Measurements from ENCODE around the gene ORC5.

The ORC5 gene

DNA sequence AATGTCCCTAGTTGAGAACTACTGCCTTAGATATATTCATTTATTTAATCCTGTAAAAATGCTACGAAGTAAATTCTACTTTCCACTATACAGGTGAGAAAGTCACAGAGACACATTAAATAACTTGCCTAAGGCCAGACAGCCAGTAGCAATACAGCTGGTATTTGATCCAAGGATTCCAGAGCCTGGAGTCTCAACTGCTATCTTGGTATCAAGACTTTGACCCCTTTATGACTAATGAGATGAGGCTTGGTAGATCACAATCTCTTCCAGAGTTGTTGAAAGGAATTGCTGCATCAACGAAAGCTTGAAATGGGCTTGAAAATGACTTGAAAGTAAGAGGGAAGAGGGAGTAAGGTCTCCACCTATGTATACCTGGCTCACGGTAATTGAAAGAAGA is 83.3 kb downstream of the ORC5 start:
- DNase-seq, result no peak

DNA sequence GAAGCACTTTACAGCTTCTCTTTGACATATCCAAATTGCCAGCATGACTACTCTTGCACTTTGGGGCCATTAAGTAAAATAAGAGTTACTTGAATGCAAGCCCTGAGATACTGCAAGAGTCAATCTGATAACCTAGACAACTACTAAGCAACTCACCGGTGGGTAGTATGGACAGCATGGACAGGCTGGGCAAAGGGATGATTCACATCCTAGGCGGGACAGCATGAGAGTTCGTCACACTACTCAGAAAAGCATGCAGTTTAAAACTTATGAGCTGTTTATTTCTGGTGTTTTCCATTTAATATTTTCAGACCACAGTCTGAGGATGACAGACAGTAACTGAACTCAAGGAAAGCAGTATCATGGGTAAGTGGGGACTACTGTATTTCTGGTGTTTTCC is 84.0 kb downstream of the ORC5 start:
- no peak for DNase-seq

DNA sequence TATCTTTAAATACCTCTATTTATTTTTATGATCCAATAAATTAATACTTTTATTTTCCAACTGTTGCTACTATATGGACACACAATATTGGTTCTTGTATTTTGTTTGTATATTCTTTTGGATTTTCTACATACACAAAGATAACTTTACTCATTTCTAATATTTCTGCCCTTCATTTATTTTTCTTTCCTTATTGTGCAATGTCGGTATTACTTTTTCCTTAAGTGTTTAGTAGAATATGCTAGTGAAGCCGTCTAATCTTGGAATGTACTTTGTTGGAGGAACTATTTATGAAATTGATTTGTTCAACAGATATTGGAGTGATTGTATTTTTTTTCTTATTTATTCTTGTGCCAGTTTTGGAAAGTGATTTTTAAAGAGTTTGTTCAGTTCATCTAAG is 94.0 kb downstream of the ORC5 start:
- no peak for DNase-seq

DNA sequence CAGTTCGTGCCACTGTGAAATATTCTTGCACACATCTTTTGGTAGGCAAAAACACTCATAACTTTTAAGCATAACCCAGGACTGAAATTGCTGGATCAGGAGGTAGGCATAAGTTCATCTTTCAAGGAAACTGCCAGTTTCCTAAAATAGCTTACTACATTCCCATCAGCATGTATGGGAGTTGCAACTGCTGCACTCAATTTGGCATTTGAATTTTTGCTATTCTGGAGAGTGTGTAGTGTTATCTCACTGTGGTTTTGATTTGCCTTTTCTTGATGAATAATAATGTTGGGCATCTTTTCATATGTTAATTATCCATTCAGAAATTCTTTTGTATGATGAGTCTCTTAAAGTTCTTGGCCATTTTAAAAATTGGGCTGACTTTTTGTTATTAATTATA is 95.2 kb downstream of the ORC5 start:
- no peak for DNase-seq

DNA sequence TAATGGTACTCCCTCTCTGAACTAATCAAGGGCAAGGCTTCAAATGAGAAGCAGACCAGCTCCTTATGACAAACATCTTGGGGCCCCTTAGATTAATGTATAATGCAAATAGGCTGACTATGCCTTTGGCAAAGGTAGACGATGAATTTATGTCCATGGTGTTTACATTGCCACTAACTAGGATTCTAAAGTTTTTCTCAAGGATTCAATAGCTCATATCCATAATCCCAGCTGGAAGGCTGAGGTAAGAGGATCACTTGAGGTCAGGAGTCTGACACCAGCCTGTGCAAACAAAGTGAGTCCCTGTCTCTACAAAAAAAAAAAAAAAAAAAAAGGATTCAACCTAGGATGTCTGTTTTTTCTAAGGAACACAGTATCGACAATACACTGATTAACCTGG is 96.5 kb downstream of the ORC5 start:
- peak; percentile 13 for DNase-seq

DNA sequence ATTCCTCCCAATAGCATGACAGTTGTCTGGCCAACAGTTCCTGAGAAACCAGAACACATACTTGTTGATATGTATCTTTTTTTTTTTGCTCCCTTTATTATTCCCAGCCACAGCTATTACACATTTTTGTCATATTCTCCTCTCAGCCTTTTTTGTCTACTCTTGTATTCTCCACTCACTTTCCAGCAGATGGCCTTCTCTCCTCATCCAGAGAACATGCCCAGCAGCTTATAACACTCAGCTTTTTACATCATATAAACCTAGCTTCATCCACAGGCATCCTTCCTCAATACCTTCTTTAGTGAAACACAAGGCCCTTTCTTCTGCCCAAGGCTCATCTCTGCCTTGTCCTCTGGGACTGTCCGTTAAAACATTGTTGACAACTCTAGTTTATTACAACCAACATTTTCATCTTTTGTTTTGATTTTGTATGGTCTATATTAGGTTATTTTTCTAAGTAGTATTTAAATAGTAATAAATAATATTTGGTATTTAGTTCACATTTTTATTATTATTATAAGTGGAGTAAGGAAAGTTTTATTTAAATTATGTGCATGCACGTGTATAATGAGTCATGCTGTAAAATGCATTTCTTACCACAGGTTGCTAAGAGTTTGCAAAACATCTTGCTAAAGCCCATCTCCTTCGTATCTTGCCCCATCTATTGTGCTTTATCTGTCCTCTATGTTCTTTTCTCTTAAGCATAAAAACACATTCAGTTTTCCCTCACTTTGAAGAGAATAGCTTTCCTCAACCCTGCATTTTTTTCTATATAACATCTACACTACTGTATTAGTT is 101.5 kb downstream of the ORC5 start:
- no peak for DNase-seq

DNA sequence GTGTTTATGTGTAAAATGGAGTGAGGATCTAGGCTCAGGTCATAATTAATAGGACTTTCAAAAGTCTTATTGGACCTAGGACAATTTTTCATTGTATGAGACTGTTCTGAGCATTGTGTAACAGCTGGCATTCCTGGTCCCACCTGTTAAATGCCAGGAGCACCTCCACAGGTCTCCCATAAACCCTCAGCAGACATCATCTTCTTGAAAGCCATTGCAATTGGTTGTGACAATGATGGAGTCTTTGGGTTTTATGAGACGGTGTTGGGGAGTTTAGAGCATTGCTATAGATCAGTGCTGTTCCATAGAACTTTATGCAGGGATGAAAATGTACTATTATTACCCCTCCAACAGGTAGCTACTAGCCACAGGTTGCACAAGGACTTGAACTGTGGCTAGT is 108.9 kb downstream of the ORC5 start:
- no peak for DNase-seq

DNA sequence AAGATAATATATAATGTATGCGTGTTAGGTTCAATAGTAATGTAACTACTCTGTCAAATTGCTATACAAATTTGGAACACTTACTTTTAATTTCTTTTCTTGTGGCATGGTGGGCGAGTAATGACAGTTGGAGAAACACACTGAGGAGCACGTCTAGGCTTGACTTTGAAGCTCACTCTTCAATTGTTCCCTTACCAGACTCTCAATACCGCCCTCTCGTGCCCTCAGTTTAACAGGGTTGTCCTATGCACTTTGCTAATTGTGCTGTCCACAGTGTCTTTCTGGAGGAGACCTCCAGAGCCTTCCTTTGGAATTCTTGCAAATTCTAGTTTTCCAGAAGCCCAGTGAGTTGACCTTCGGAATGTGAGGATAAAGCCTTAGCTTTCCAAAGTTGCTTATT is 111.1 kb downstream of the ORC5 start:
- DNase-seq, result no peak

DNA sequence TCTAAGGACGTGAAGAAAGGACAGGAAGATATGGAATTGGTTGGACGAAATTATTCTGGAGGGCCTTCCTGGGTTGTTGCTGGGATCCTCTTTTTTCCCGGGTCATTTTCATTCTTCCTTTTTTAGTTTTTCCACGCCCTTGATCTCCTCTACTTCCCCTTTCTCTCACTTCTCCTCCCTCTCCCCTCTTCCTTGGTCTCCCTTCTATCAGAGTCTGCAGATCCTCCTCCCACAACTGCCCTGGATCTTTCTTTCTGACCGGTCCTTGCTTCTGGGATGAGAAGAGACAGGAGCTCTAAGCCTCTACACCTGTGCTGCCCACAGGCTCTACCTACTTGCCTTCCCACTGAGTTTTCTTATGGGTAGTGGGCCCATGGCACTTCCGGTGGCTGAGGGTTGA is 114.7 kb downstream of the ORC5 start:
- no peak for DNase-seq

DNA sequence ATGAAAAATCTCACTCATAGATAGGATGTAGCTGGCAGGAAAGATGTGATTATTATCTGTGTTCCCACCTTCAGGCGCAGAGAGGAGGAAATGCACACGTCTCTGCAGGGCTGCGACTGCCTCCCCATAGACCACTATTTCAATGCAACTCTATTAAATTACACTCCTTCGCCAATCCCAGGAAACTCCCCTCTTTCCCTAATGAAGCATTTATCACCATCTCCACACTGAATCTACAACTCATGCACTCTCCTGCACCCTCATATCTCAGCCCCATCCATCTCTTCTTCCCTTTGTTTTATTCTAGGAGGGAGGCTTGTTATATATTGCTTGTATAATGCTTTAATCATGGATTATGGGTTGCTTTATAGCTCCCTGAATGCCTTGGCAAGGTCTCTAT is 116.6 kb downstream of the ORC5 start:
- no peak for DNase-seq

DNA sequence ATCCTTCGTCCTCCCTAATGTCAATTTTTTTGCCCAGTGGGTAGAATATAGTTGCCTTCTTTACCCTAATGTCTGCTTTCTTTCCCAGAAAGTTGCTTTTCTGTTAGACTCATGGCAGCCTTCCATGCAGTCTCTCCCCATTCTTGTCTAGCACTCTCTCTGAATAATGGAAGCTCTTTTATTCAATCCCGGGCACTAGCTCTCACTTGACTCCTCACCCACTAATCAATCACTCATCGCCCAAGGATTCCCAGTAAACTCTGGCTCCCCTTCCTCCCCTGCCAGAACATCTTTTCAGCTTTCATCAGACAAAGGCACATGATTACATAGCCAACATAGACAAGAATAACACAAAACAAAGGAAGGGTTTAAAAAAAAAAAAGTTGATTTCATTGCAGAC is 118.2 kb downstream of the ORC5 start:
- no peak for DNase-seq

DNA sequence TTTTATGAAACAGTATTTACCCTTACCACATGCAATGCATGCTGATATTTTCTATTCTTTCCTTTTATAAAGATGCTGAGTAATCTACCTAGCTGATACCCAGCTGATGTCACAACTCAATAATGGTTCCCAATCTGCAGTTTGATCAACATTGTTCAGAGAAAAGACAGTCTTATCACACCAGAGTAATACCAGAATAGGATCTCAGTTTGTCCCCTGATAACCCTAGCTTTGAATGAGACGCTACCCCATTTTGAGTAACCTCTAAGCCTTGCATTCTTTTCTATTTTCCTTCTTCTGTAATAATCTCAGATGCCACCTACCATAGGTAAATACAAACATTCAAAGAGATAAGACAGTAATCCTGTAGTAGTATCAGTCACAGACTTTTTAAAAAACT is 118.8 kb downstream of the ORC5 start:
- no peak for DNase-seq

Data from NCI-H187 treated with DMSO at 0.1 percent for 48 hours (cell line).